ENCODE measurements around the gene UBE2QL1.

The UBE2QL1 gene

GRCh38 chr5:6427694-6428093 lies 21.0 kb upstream of the UBE2QL1 start:
- Histone ChIP-seq H3K27ac (ENCODE audit: low read length) (no peak overlapping the region), H3K9ac (ENCODE audit: low read length in 2 of 2) (no peak overlapping the region), H3K4me3 (ENCODE audit: low read length in 2 of 2) (no peak overlapping the region), H3K27me3 (ENCODE audit: control insufficient read depth in 1 of 2, insufficient read depth in 2 of 2, low read length in 2 of 2) (peaks cover 0 to 4% of the 10 kb centered on the region in 2 donors), H3K36me3 (ENCODE audit: control insufficient read depth in 2 of 2, insufficient read depth in 2 of 2, low read length in 2 of 2) (no peaks in the 10 kb centered on the region), H3K9me3 (ENCODE audit: control insufficient read depth in 2 of 2, low read length in 2 of 2) (no peaks in the 10 kb centered on the region), H3K4me1 (ENCODE audit: control insufficient read depth, insufficient read depth, low read length) (no peaks in the 10 kb centered on the region)

GRCh38 chr5:6430418-6431028 lies 18.1 kb upstream of the UBE2QL1 start:
- H3K4me1 ChIP-seq (ENCODE audit: control insufficient read depth, insufficient read depth, low read length): no peaks in the 10 kb centered on the region
- H3K9me3 ChIP-seq (ENCODE audit: control insufficient read depth in 2 of 2, low read length in 2 of 2): no peaks in the 10 kb centered on the region
- H3K4me3 ChIP-seq (ENCODE audit: low read length in 2 of 2): no peak overlapping the region
- H3K9ac ChIP-seq (ENCODE audit: low read length in 2 of 2): no peak overlapping the region
- H3K36me3 ChIP-seq (ENCODE audit: control insufficient read depth in 2 of 2, insufficient read depth in 2 of 2, low read length in 2 of 2): no peaks in the 10 kb centered on the region
- H3K27me3 ChIP-seq (ENCODE audit: control insufficient read depth in 1 of 2, insufficient read depth in 2 of 2, low read length in 2 of 2): peaks cover 3 to 10% of the 10 kb centered on the region in 2 donors
- H3K27ac ChIP-seq (ENCODE audit: low read length): no peak overlapping the region

GRCh38 chr5:6431214-6432195 lies 17.2 kb upstream of the UBE2QL1 start:
- Histone ChIP-seq H3K4me1 (ENCODE audit: control insufficient read depth, insufficient read depth, low read length) (no peaks in the 10 kb centered on the region), H3K9ac (ENCODE audit: low read length in 2 of 2) (no peak overlapping the region), H3K27me3 (ENCODE audit: control insufficient read depth in 1 of 2, insufficient read depth in 2 of 2, low read length in 2 of 2) (peaks cover 3 to 10% of the 10 kb centered on the region in 2 donors), H3K27ac (ENCODE audit: low read length) (no peak overlapping the region), H3K4me3 (ENCODE audit: low read length in 2 of 2) (no peak overlapping the region), H3K9me3 (ENCODE audit: control insufficient read depth in 2 of 2, low read length in 2 of 2) (no peaks in the 10 kb centered on the region), H3K36me3 (ENCODE audit: control insufficient read depth in 2 of 2, insufficient read depth in 2 of 2, low read length in 2 of 2) (no peaks in the 10 kb centered on the region)

- H3K9ac ChIP-seq (ENCODE audit: low read length in 2 of 2): no peak overlapping the region
- H3K4me3 ChIP-seq (ENCODE audit: low read length in 2 of 2): no peak overlapping the region
- H3K27me3 ChIP-seq (ENCODE audit: control insufficient read depth in 1 of 2, insufficient read depth in 2 of 2, low read length in 2 of 2): peaks cover 3 to 10% of the 10 kb centered on the region in 2 donors
- no peaks in the 10 kb centered on the region for H3K4me1 ChIP-seq (ENCODE audit: control insufficient read depth, insufficient read depth, low read length)
- H3K27ac ChIP-seq (ENCODE audit: low read length): no peak overlapping the region
- H3K9me3 ChIP-seq (ENCODE audit: control insufficient read depth in 2 of 2, low read length in 2 of 2): no peaks in the 10 kb centered on the region
- H3K36me3 ChIP-seq (ENCODE audit: control insufficient read depth in 2 of 2, insufficient read depth in 2 of 2, low read length in 2 of 2): no peaks in the 10 kb centered on the region
Measured at GRCh38 chr5:6432206-6432605, 16.5 kb upstream of the UBE2QL1 start.

- peaks cover 5 to 9% of the 10 kb centered on the region in 2 donors for H3K9me3 ChIP-seq (ENCODE audit: control insufficient read depth in 2 of 2, low read length in 2 of 2)
- H3K27ac ChIP-seq (ENCODE audit: low read length): no peak overlapping the region
- H3K27me3 ChIP-seq (ENCODE audit: control insufficient read depth in 1 of 2, insufficient read depth in 2 of 2, low read length in 2 of 2): peaks cover 3 to 8% of the 10 kb centered on the region in 2 donors
- H3K9ac ChIP-seq (ENCODE audit: low read length in 2 of 2): no peak overlapping the region
- H3K36me3 ChIP-seq (ENCODE audit: control insufficient read depth in 2 of 2, insufficient read depth in 2 of 2, low read length in 2 of 2): no peaks in the 10 kb centered on the region
- H3K4me1 ChIP-seq (ENCODE audit: control insufficient read depth, insufficient read depth, low read length): no peaks in the 10 kb centered on the region
- H3K4me3 ChIP-seq (ENCODE audit: low read length in 2 of 2): no peak overlapping the region
Measured at GRCh38 chr5:6434731-6435130, 13.9 kb upstream of the UBE2QL1 start.

- H3K4me1 ChIP-seq (ENCODE audit: control insufficient read depth, insufficient read depth, low read length): no peaks in the 10 kb centered on the region
- no peak overlapping the region for H3K4me3 ChIP-seq (ENCODE audit: low read length in 2 of 2)
- H3K9me3 ChIP-seq (ENCODE audit: control insufficient read depth in 2 of 2, low read length in 2 of 2): peaks cover 8 to 9% of the 10 kb centered on the region in 2 donors
- no peak overlapping the region for H3K9ac ChIP-seq (ENCODE audit: low read length in 2 of 2)
- peaks cover 3 to 8% of the 10 kb centered on the region in 2 donors for H3K27me3 ChIP-seq (ENCODE audit: control insufficient read depth in 1 of 2, insufficient read depth in 2 of 2, low read length in 2 of 2)
- no peaks in the 10 kb centered on the region for H3K36me3 ChIP-seq (ENCODE audit: control insufficient read depth in 2 of 2, insufficient read depth in 2 of 2, low read length in 2 of 2)
- H3K27ac ChIP-seq (ENCODE audit: low read length): no peak overlapping the region
Measured at GRCh38 chr5:6435356-6435755, 13.3 kb upstream of the UBE2QL1 start.

GRCh38 chr5:6436715-6437331 lies 11.8 kb upstream of the UBE2QL1 start:
- H3K36me3 ChIP-seq (ENCODE audit: control insufficient read depth in 2 of 2, insufficient read depth in 2 of 2, low read length in 2 of 2): no peaks in the 10 kb centered on the region
- no peak overlapping the region for H3K9ac ChIP-seq (ENCODE audit: low read length in 2 of 2)
- no peak overlapping the region for H3K27ac ChIP-seq (ENCODE audit: low read length)
- peaks cover 8 to 9% of the 10 kb centered on the region in 2 donors for H3K9me3 ChIP-seq (ENCODE audit: control insufficient read depth in 2 of 2, low read length in 2 of 2)
- H3K4me3 ChIP-seq (ENCODE audit: low read length in 2 of 2): no peak overlapping the region
- no peaks in the 10 kb centered on the region for H3K4me1 ChIP-seq (ENCODE audit: control insufficient read depth, insufficient read depth, low read length)
- H3K27me3 ChIP-seq (ENCODE audit: control insufficient read depth in 1 of 2, insufficient read depth in 2 of 2, low read length in 2 of 2): peaks cover 3 to 8% of the 10 kb centered on the region in 2 donors

- H3K9me3 ChIP-seq (ENCODE audit: control insufficient read depth in 2 of 2, low read length in 2 of 2): peaks cover 9 to 14% of the 10 kb centered on the region in 2 donors
- no peaks in the 10 kb centered on the region for H3K36me3 ChIP-seq (ENCODE audit: control insufficient read depth in 2 of 2, insufficient read depth in 2 of 2, low read length in 2 of 2)
Measured at GRCh38 chr5:6439588-6440550, 8.8 kb upstream of the UBE2QL1 start.

GRCh38 chr5:6442333-6442732 lies 6.3 kb upstream of the UBE2QL1 start:
- Histone ChIP-seq H3K9ac (ENCODE audit: low read length in 2 of 2) (no peak overlapping the region), H3K27ac (ENCODE audit: low read length) (no peak overlapping the region), H3K36me3 (ENCODE audit: control insufficient read depth in 2 of 2, insufficient read depth in 2 of 2, low read length in 2 of 2) (no peaks in the 10 kb centered on the region), H3K4me1 (ENCODE audit: control insufficient read depth, insufficient read depth, low read length) (no peaks in the 10 kb centered on the region), H3K27me3 (ENCODE audit: control insufficient read depth in 1 of 2, insufficient read depth in 2 of 2, low read length in 2 of 2) (no peaks in the 10 kb centered on the region), H3K4me3 (ENCODE audit: low read length in 2 of 2) (no peak overlapping the region), H3K9me3 (ENCODE audit: control insufficient read depth in 2 of 2, low read length in 2 of 2) (peaks cover 9 to 14% of the 10 kb centered on the region in 2 donors)

More at GRCh38 chr5:6439588-6440550, 8.8 kb upstream of the UBE2QL1 start:
- Histone ChIP-seq H3K27me3 (ENCODE audit: control insufficient read depth in 1 of 2, insufficient read depth in 2 of 2, low read length in 2 of 2) (peaks cover 0 to 2% of the 10 kb centered on the region in 2 donors), H3K9ac (ENCODE audit: low read length in 2 of 2) (no peak overlapping the region), H3K4me1 (ENCODE audit: control insufficient read depth, insufficient read depth, low read length) (no peaks in the 10 kb centered on the region), H3K27ac (ENCODE audit: low read length) (no peak overlapping the region), H3K4me3 (ENCODE audit: low read length in 2 of 2) (no peak overlapping the region)

GRCh38 chr5:6443326-6443725 lies 5.3 kb upstream of the UBE2QL1 start:
- H3K27me3 ChIP-seq (ENCODE audit: control insufficient read depth in 1 of 2, insufficient read depth in 2 of 2, low read length in 2 of 2): no peaks in the 10 kb centered on the region
- no peaks in the 10 kb centered on the region for H3K36me3 ChIP-seq (ENCODE audit: control insufficient read depth in 2 of 2, insufficient read depth in 2 of 2, low read length in 2 of 2)
- no peak overlapping the region for H3K9ac ChIP-seq (ENCODE audit: low read length in 2 of 2)
- no peak overlapping the region for H3K27ac ChIP-seq (ENCODE audit: low read length)
- H3K4me1 ChIP-seq (ENCODE audit: control insufficient read depth, insufficient read depth, low read length): no peaks in the 10 kb centered on the region
- H3K4me3 ChIP-seq (ENCODE audit: low read length in 2 of 2): no peak overlapping the region
- peaks cover 9 to 14% of the 10 kb centered on the region in 2 donors for H3K9me3 ChIP-seq (ENCODE audit: control insufficient read depth in 2 of 2, low read length in 2 of 2)

Measured in stomach smooth muscle (tissue), 2 donors.